ENCODE measurements around the gene SYTL5.

DNA sequence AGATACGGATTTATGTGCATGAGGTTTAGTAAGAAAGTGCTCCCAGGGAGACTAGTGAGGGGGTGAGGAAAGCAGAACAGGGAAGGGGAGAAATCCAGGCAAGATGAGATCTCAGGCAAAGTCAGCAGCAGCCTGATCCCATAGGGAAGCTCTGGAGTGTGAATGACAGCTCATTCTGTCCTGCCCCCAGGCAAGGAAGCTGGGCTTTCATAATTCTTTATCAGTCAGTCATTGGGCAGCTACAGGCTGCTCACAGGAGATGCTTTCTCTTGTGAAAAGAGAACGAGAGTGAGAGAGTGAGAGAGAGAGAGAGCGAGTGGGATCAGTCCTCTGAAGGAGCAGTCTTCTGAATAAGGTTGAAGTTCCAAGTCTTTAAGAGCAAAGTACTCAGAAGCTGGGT, 166.2 kb downstream of the SYTL5 start:
- TF ChIP-seq POLR2A (IDR thresholded peaks at IDR 0.05; ENCODE audit: low read depth, low read length) = no peak
- TF ChIP-seq POLR2AphosphoS5 (IDR thresholded peaks at IDR 0.05; ENCODE audit: low read depth, low read length) = no peak
- no peak for TF ChIP-seq TAF1 (IDR thresholded peaks at IDR 0.05; ENCODE audit: low read depth, low read length)
- TF ChIP-seq PAX5 (IDR thresholded peaks at IDR 0.05; ENCODE audit: insufficient read depth, low read length, severe bottlenecking) = no peak
- TF ChIP-seq SPI1 (IDR thresholded peaks at IDR 0.05; ENCODE audit: low read depth, low read length) = no peak
- TF ChIP-seq POU2F2 (IDR thresholded peaks at IDR 0.05; ENCODE audit: low read depth, low read length) = no peak
